HCT116 (cell line): Measurements from ENCODE around the gene CAMK2N1. TPM values are rescaled to one million over a fixed set of nuclear protein-coding genes. Genes with fewer than 3 reads are reported as not detected.

Experiments
- ATAC-seq: fragments of 200-7000 bp; cut with Tn5 transposase; 2 replicates; pipeline ENCODE4 v1.9.1; 2020; ENCODE audit warnings: mild to moderate bottlenecking, moderate library complexity
- BruUV-seq: library from RNA; stranded (reverse); fragments of 400-500 nt; replicated peaks from 2 replicates; lab custom pipeline; 2021; lab: Mats Ljungman, UMichigan
- CTCF ChIA-PET: fragments of 300-600 bp; sonication (Branson Sonifier 250); formaldehyde crosslinking; loops from one replicate; lab custom pipeline; 2021; ENCODE audit warnings: antibody characterized with exemption; lab: Charles Lee
- POLR2A ChIA-PET: fragments of 300-600, 350-600 bp; sonication (Branson Sonifier 250); formaldehyde crosslinking; loops from one replicate; lab custom pipeline; 2021; ENCODE audit warnings: antibody characterized with exemption; lab: Charles Lee
- RAD21 ChIA-PET, 2 experiments: fragments of 300-600 bp; sonication (Branson Sonifier 250); formaldehyde crosslinking; loops; one replicate each; lab custom pipeline; 2023; ENCODE audit warnings: low total read pairs in 2 of 2; ENCODE audit not compliant: uncharacterized antibody in 2 of 2, unreplicated experiment in 2 of 2, low non-redundant PET in 1 of 2; lab: Charles Lee
- DNase-seq: peaks from one replicate; pipeline ENCODE4 v3.0.0-alpha.2; 2010; ENCODE audit warnings: low read depth, low spot score
- H2AFZ ChIP-seq: fragments of 200-600 bp; shearing (Covaris generic), sonication (generic); 2 replicates; pipeline ENCODE4 v1.6.1; 2017; ENCODE audit warnings: low read depth, mixed run types, mixed read lengths, antibody characterized with exemption, low read length; ENCODE audit not compliant: poor library complexity, severe bottlenecking
- H3K27ac ChIP-seq: 2 replicates; pipeline ENCODE4 v1.5.1; 2012; ENCODE audit warnings: low read depth, low read length
- H3K27me3 ChIP-seq: fragments of 200-600 bp; sonication (generic); 2 replicates; pipeline ENCODE4 v1.6.1; 2016; ENCODE audit warnings: mixed run types, low read length, mixed read lengths; ENCODE audit not compliant: insufficient read depth
- H3K36me3 ChIP-seq, 2 experiments: fragments of 200-500 bp in 1 of 2; fragments of 200-600 bp in 1 of 2; sonication (Bioruptor generic) in 1 of 2; sonication (generic) in 1 of 2; 2 replicates each; pipeline versions ENCODE4 v1.5.1 to v1.6.1; 2014 to 2016; ENCODE audit warnings: low read length in 2 of 2, inconsistent platforms in 1 of 2, mixed read lengths in 1 of 2, mixed run types in 1 of 2; ENCODE audit not compliant: insufficient read depth in 2 of 2, control insufficient read depth in 1 of 2
- H3K4me1 ChIP-seq, 2 experiments: fragments of 200-600 bp in 1 of 2; sonication (generic) in 1 of 2; 2 replicates each; pipeline versions ENCODE4 v1.5.1 to v1.6.1; 2012 to 2017; ENCODE audit warnings: low read length in 2 of 2, inconsistent platforms in 1 of 2, mild to moderate bottlenecking in 1 of 2, mixed read lengths in 1 of 2, mixed run types in 1 of 2, moderate library complexity in 1 of 2; ENCODE audit not compliant: insufficient read depth in 2 of 2, control insufficient read depth in 1 of 2
- H3K4me2 ChIP-seq: fragments of 200-600 bp; sonication (generic); 2 replicates; pipeline ENCODE4 v1.6.1; 2017; ENCODE audit warnings: mixed run types, low read length, mixed read lengths
- H3K4me3 ChIP-seq, 2 experiments: fragments of 200-600 bp in 1 of 2; sonication (generic) in 1 of 2; replicated peaks in 1 of 2; 2 replicates each; pipeline ENCODE4 v1.5.1; 2011 to 2016; ENCODE audit warnings: low read length in 2 of 2, control low read depth in 1 of 2, low read depth in 1 of 2, mild to moderate bottlenecking in 1 of 2, mixed read lengths in 1 of 2, mixed run types in 1 of 2
- H3K79me2 ChIP-seq: fragments of 200-600 bp; sonication (generic); 2 replicates; pipeline ENCODE4 v1.6.1; 2017; ENCODE audit warnings: mild to moderate bottlenecking, mixed run types, low read length, moderate library complexity, mixed read lengths; ENCODE audit not compliant: insufficient read depth
- H3K9ac ChIP-seq: fragments of 200-600 bp; sonication (generic); 2 replicates; pipeline ENCODE4 v1.6.1; 2016; ENCODE audit warnings: low read length, mixed read lengths
- H3K9me2 ChIP-seq: fragments of 200-600 bp; sonication (generic), shearing (Covaris generic); 2 replicates; pipeline ENCODE4 v1.6.1; 2017; ENCODE audit warnings: mixed run types, mild to moderate bottlenecking, moderate library complexity; ENCODE audit not compliant: insufficient read depth
- H3K9me3 ChIP-seq, 2 experiments: fragments of 200-500 bp in 1 of 2; fragments of 200-600 bp in 1 of 2; sonication (Bioruptor generic) in 1 of 2; sonication (generic) in 1 of 2; 2 replicates each; pipeline ENCODE4 v1.6.1; 2014 to 2017; ENCODE audit warnings: low read length in 2 of 2, mixed read lengths in 2 of 2, inconsistent platforms in 1 of 2, low read depth in 1 of 2, mild to moderate bottlenecking in 1 of 2, mixed run types in 1 of 2, moderate library complexity in 1 of 2; ENCODE audit not compliant: control insufficient read depth in 1 of 2, insufficient read depth in 1 of 2
- H4K20me1 ChIP-seq: fragments of 200-600 bp; sonication (generic), shearing (Covaris generic); 2 replicates; pipeline ENCODE4 v1.6.1; 2017; ENCODE audit warnings: mixed run types, mild to moderate bottlenecking, moderate library complexity; ENCODE audit not compliant: insufficient read depth
- CBX3 ChIP-seq: IDR thresholded peaks from 2 replicates; pipeline ENCODE4 v1.6.1; 2012; ENCODE audit warnings: low read depth
- CTCF ChIP-seq, 3 experiments: fragments of 200-600 bp in 1 of 3; sonication (generic) in 1 of 3; IDR thresholded peaks in 2 of 3; conservative IDR thresholded peaks in 1 of 3; 2 replicates each; pipeline ENCODE4 v1.5.1; 2012 to 2017; ENCODE audit warnings: low read depth in 2 of 3, low read length in 2 of 3, antibody characterized with exemption in 1 of 3, borderline replicate concordance in 1 of 3, control low read depth in 1 of 3, mild to moderate bottlenecking in 1 of 3, mixed read lengths in 1 of 3, mixed run types in 1 of 3, moderate library complexity in 1 of 3; ENCODE audit not compliant: insufficient read depth in 1 of 3
- EGR1 ChIP-seq: IDR thresholded peaks from 2 replicates; pipeline ENCODE4 v1.6.1; 2012; ENCODE audit warnings: low read depth
- EZH2phosphoT487 ChIP-seq: fragments of 200-600 bp; IDR thresholded peaks from 2 replicates; pipeline ENCODE4 v1.6.1; 2018; ENCODE audit warnings: antibody characterized with exemption, borderline replicate concordance
- FOSL1 ChIP-seq: IDR thresholded peaks from 2 replicates; pipeline ENCODE4 v1.6.1; 2012; ENCODE audit warnings: low read depth
- MAX ChIP-seq: IDR thresholded peaks from 2 replicates; pipeline ENCODE4 v1.6.1; 2012
- POLR2A ChIP-seq: IDR thresholded peaks from 2 replicates; pipeline ENCODE4 v1.7.0; 2011; ENCODE audit warnings: borderline replicate concordance; ENCODE audit not compliant: insufficient read depth, insufficient read length; ENCODE audit errors: extremely low read depth
- POLR2AphosphoS5 ChIP-seq: IDR thresholded peaks from 2 replicates; pipeline ENCODE4 v1.6.1; 2011; ENCODE audit warnings: mild to moderate bottlenecking, low read depth, low read length, moderate library complexity
- RAD21 ChIP-seq: IDR thresholded peaks from 2 replicates; pipeline ENCODE4 v1.6.1; 2012; ENCODE audit warnings: low read depth, mild to moderate bottlenecking
- REST ChIP-seq: IDR thresholded peaks from 2 replicates; pipeline ENCODE4 v1.6.1; 2012; ENCODE audit warnings: low read depth
- SP1 ChIP-seq: IDR thresholded peaks from 2 replicates; pipeline ENCODE4 v1.6.1; 2012; ENCODE audit warnings: low read depth
- SRF ChIP-seq: IDR thresholded peaks from 2 replicates; pipeline ENCODE4 v1.6.1; 2012; ENCODE audit warnings: low read depth
- TCF7L2 ChIP-seq: IDR thresholded peaks from 2 replicates; pipeline ENCODE4 v1.7.0; 2011; ENCODE audit warnings: borderline replicate concordance, inconsistent platforms; ENCODE audit not compliant: insufficient read depth, insufficient read length; ENCODE audit errors: extremely low read depth
- YY1 ChIP-seq: IDR thresholded peaks from 2 replicates; pipeline ENCODE4 v1.6.1; 2011; ENCODE audit warnings: low read length, low read depth, moderate library complexity, mild to moderate bottlenecking; ENCODE audit not compliant: insufficient replicate concordance; ENCODE audit errors: extremely low read depth
- ZFX ChIP-seq: fragments of 450-650 bp; IDR thresholded peaks from 2 replicates; pipeline ENCODE4 v1.6.1; 2017
- intact Hi-C: fragments of 100-400 bp; cut with micrococcal nuclease; formaldehyde crosslinking; loops from 2 replicates; pipeline ENCODE4 v1.10.0; 2022
- total RNA-seq: library from RNA; stranded (reverse); gene quantifications from one replicate; pipeline ENCODE4 v1.2.1, GENCODE V29; 2021; ENCODE audit not compliant: unreplicated experiment
- TF ChIP-seq, protein P1 (sequence below): IDR thresholded peaks from 2 replicates; pipeline ENCODE4 v1.6.1; 2012

Gene CAMK2N1
- total RNA-seq, 1 experiment from 2014 or later = 20.5 TPM

- intact Hi-C loops = no loop called here
- ChIA-PET POLR2A (interaction anchor here (0.7 kb wide), 1 partner anchor 9 kb away, joined by 3 read pairs; no protein-coding TSS in a partner anchor), RAD21 (no interaction called here), CTCF (interaction anchor here (1.2 kb wide), 1 partner anchor 128 kb away, joined by 4 read pairs; the partner anchor contains the start of gene PINK1)
- Histone ChIP-seq H2AFZ (no peak overlapping the region), H3K4me2 (no peak overlapping the region), H3K79me2 (peaks cover 60% of the 10 kb centered on the region), H3K4me1 (peaks cover 13 to 18% of the 10 kb centered on the region in 2 experiments), H4K20me1 (no peaks in the 10 kb centered on the region), H3K9ac (no peak overlapping the region), H3K9me2 (no peaks in the 10 kb centered on the region), H3K9me3 (no peaks in the 10 kb centered on the region), H3K27me3 (no peaks in the 10 kb centered on the region), H3K36me3 (peaks cover 16 to 40% of the 10 kb centered on the region in 2 experiments), H3K27ac (no peak overlapping the region), H3K4me3 (no peak overlapping the region)
- DNase-seq = no peak
- BruUV-seq = no TSS peak
- no peak for TF ChIP-seq CTCF (IDR thresholded peaks at IDR 0.05 in 2 of 3, conservative IDR thresholded peaks at IDR 0.05 in 1 of 3; ENCODE audit: borderline replicate concordance in 1 of 3, insufficient read depth in 1 of 3, low read depth in 2 of 3, low read length in 2 of 3)
- TF ChIP-seq, protein P1, sequence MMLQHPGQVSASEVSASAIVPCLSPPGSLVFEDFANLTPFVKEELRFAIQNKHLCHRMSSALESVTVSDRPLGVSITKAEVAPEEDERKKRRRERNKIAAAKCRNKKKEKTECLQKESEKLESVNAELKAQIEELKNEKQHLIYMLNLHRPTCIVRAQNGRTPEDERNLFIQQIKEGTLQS = no peak
- no peak for TF ChIP-seq EGR1
- TF ChIP-seq ZFX = no peak
- TF ChIP-seq SRF = no peak
- TF ChIP-seq MAX = no peak
- no peak for TF ChIP-seq YY1
- no peak for TF ChIP-seq CBX3
- no peak for TF ChIP-seq SP1
- TF ChIP-seq TCF7L2 = no peak
- no peak for TF ChIP-seq EZH2phosphoT487
- no peak for TF ChIP-seq REST
- TF ChIP-seq POLR2A = no peak
- TF ChIP-seq FOSL1 = no peak
- TF ChIP-seq POLR2AphosphoS5 = no peak
- no peak for TF ChIP-seq RAD21
- no peak for ATAC-seq
Observed at GRCh38 chr1:20505488-20505887, 19.5 kb upstream of the CAMK2N1 start.
